ENCODE results near the gene SVOP. TPM values are rescaled to one million over a fixed set of nuclear protein-coding genes. Genes with fewer than 3 reads are reported as not detected.

SVOP gene
- total RNA-seq, 2 experiments from 2014 or later, result not detected

DNA sequence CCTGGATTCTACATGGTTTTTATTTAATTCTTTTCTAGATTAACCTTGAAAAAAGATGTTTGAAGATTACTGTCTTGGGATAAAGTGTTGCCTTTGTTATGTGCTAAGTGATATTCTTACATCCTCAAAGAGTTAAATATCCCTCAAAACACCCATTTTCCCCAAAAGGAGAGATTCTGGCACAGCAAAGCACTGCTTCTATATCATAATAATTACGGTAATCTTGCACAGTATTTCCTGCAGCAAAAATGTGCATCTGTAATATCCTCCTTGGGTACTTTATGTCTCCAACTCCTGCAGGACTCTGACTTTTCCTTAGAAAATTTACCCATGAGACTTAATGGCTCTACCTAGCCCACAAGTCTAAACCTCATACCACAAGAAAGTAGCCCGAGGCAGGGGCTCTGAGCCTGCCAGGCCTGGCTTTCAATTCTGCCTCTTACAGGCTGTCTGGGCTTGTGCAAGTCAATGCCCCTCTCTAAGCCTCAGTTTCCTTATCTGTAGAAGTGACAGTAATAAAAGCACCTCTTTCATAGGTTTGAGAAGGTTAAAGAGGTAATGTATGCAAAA, 45.8 kb downstream of the SVOP start:
- POLR2A ChIA-PET, result no interaction called here
- peaks cover 8% of the 10 kb centered on the region for H3K27me3 Mint-ChIP-seq
- intact Hi-C loops (cut with DNase I, micrococcal nuclease), result no loop called here
- Histone ChIP-seq H3K36me3 (ENCODE audit: insufficient read depth, low read length) (no peaks in the 10 kb centered on the region), H3K4me3 (ENCODE audit: low read length) (no peak overlapping the region), H3K27me3 (ENCODE audit: control insufficient read depth in 1 of 2, insufficient read depth in 2 of 2, low read length in 2 of 2) (no peaks in the 10 kb centered on the region), H3K27ac (ENCODE audit: low read depth in 1 of 2, low read length in 2 of 2) (no peak overlapping the region), H3K9me3 (ENCODE audit: control insufficient read depth in 1 of 2, insufficient read depth in 1 of 2, low read length in 2 of 2) (no peaks in the 10 kb centered on the region), H3K4me1 (ENCODE audit: insufficient read depth, low read length) (no peaks in the 10 kb centered on the region)
- no peaks in the 10 kb centered on the region for H3K9me3 Mint-ChIP-seq
- CTCF ChIA-PET, result no interaction called here
- DNase-seq, result no peak
- no peak for ATAC-seq (ENCODE audit: poor library complexity)
- no peak overlapping the region for H3K27ac Mint-ChIP-seq
- no peaks in the 10 kb centered on the region for H3K36me3 Mint-ChIP-seq (ENCODE audit: low read depth)
- H3K4me3 Mint-ChIP-seq, result no peak overlapping the region
- TF ChIP-seq, protein P1, sequence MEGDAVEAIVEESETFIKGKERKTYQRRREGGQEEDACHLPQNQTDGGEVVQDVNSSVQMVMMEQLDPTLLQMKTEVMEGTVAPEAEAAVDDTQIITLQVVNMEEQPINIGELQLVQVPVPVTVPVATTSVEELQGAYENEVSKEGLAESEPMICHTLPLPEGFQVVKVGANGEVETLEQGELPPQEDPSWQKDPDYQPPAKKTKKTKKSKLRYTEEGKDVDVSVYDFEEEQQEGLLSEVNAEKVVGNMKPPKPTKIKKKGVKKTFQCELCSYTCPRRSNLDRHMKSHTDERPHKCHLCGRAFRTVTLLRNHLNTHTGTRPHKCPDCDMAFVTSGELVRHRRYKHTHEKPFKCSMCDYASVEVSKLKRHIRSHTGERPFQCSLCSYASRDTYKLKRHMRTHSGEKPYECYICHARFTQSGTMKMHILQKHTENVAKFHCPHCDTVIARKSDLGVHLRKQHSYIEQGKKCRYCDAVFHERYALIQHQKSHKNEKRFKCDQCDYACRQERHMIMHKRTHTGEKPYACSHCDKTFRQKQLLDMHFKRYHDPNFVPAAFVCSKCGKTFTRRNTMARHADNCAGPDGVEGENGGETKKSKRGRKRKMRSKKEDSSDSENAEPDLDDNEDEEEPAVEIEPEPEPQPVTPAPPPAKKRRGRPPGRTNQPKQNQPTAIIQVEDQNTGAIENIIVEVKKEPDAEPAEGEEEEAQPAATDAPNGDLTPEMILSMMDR (IDR thresholded peaks at IDR 0.05), result no peak
- H3K4me1 Mint-ChIP-seq (ENCODE audit: low read depth), result no peaks in the 10 kb centered on the region

DNA sequence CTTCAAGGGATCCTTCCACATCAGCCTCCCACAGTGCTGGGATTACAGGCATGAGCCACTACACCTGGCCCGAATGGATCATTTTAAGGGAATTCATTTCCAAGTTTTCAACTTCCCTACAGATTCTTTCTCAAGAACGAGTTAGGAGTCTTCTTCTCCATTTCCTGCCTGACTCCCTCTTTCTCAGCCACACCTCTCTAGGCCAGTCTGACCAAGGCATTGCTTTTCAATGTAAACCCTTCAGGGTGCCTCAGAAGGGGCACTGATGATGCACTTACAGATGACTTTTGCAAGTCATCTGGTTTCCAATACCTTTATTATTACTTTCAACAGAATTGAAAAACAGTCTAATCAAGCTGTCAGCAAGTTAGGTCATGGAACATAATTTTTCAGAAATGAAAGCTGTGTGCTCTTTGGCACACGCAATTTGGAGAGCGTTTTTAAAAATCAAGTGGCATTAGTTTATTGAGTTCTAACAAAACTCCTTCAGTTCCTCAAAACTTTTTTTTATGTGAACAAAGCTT, 47.2 kb downstream of the SVOP start:
- intact Hi-C loops (cut with DNase I, micrococcal nuclease), result no loop called here
- CTCF ChIA-PET, result no interaction called here

DNA sequence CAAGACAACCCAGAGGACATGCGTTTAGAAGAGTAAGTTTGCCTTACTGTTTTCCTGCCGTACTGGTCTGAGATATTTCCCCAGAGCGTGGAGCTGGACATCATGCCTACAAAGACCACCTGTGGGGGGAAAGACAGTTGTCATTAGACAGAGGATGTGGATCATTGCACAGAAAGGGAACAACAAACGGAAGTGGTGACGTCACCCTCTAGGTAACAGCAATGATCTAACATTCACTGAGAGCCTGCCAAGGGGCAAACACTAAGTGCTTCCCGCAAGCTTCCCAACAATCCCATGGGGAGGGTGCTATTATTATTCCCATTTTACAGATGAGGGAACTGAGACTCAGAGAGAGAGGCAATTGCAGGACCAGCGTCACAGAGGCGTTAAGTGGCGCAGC, 48.5 kb downstream of the SVOP start:
- ChIA-PET CTCF (no interaction called here), POLR2A (no interaction called here)
- Mint-ChIP-seq H3K36me3 (ENCODE audit: low read depth) (no peaks in the 10 kb centered on the region), H3K27me3 (peaks cover 12% of the 10 kb centered on the region), H3K9me3 (no peaks in the 10 kb centered on the region), H3K4me3 (no peak overlapping the region), H3K27ac (no peak overlapping the region), H3K4me1 (ENCODE audit: low read depth) (no peaks in the 10 kb centered on the region)
- H3K4me1 ChIP-seq (ENCODE audit: insufficient read depth, low read length), result no peaks in the 10 kb centered on the region
- peaks cover 0 to 7% of the 10 kb centered on the region in 2 experiments for H3K27me3 ChIP-seq (ENCODE audit: control insufficient read depth in 1 of 2, insufficient read depth in 2 of 2, low read length in 2 of 2)
- DNase-seq (no peak), ATAC-seq (ENCODE audit: poor library complexity) (no peak)
- no peaks in the 10 kb centered on the region for H3K9me3 ChIP-seq (ENCODE audit: control insufficient read depth in 1 of 2, insufficient read depth in 1 of 2, low read length in 2 of 2)
- no peak overlapping the region for H3K4me3 ChIP-seq (ENCODE audit: low read length)
- no peaks in the 10 kb centered on the region for H3K36me3 ChIP-seq (ENCODE audit: insufficient read depth, low read length)
- intact Hi-C loops (cut with DNase I, micrococcal nuclease), result no loop called here
- H3K27ac ChIP-seq (ENCODE audit: low read depth in 1 of 2, low read length in 2 of 2), result no peak overlapping the region
- TF ChIP-seq, protein P1 (IDR thresholded peaks at IDR 0.05), result no peak

More for the DNA sequence above, 47.2 kb downstream of the SVOP start:
- TF ChIP-seq, protein P1 (IDR thresholded peaks at IDR 0.05), result no peak
- H3K36me3 ChIP-seq (ENCODE audit: insufficient read depth, low read length), result no peaks in the 10 kb centered on the region
- ATAC-seq (ENCODE audit: poor library complexity), result no peak
- no peaks in the 10 kb centered on the region for H3K27me3 ChIP-seq (ENCODE audit: control insufficient read depth in 1 of 2, insufficient read depth in 2 of 2, low read length in 2 of 2)
- no peaks in the 10 kb centered on the region for H3K4me1 ChIP-seq (ENCODE audit: insufficient read depth, low read length)
- Mint-ChIP-seq H3K4me3 (no peak overlapping the region), H3K9me3 (no peaks in the 10 kb centered on the region), H3K27ac (no peak overlapping the region), H3K27me3 (peaks cover 16% of the 10 kb centered on the region), H3K36me3 (ENCODE audit: low read depth) (no peaks in the 10 kb centered on the region), H3K4me1 (ENCODE audit: low read depth) (no peaks in the 10 kb centered on the region)
- no peak overlapping the region for H3K27ac ChIP-seq (ENCODE audit: low read depth in 1 of 2, low read length in 2 of 2)
- H3K9me3 ChIP-seq (ENCODE audit: control insufficient read depth in 1 of 2, insufficient read depth in 1 of 2, low read length in 2 of 2), result no peaks in the 10 kb centered on the region
- H3K4me3 ChIP-seq (ENCODE audit: low read length), result no peak overlapping the region
- POLR2A ChIA-PET, result no interaction called here
- DNase-seq, result no peak
